ENCODE results near the gene UBE2H.

UBE2H gene

DNA sequence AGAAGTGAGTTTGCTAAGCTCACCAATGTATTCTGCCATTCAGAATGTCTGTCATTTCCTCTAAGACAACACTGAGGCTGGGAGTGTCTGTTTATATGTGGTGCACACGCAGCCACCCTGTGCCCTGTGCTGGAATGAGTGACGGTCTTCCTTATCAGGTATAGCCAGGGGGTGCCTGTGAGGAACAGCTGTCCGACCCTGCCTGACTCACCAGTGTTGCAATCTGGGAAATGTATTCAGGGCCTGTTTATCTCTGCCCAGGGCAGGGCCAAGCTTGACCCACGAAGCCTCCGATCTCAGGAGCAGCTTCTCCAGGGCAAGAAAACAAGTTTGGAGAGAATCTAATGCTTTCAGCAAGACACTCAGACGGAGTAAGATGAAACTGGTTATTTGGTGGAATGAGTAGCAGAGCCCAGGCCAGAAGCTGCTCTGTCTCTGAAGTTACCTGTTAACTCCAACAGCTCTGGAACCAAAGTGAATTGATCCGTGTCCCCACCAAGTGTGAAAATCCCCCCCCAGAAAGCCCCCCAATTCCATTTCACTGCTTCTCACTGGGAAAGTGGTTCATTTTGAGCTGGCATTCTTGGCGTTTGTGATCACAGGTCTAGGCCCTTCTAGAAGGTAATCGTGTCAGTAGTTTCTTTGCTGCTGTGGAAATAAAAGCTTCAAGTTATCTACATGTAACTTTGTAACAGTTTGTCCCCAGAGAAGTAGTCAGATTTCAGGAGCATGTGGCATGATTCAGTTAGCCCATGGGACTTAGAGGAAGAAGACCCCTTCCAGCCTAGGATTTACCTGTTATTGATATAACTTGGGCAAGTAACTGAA lies 6.1 kb upstream of the UBE2H start (continued):
- TF ChIP-seq KLF1 (tag by site-specific recombination; IDR thresholded peaks at IDR 0.05): peak; percentile 54; the same call in 1 of the 2 replicates
- peak; percentile 60; the same call in 1 of the 2 replicates for TF ChIP-seq ZEB2 (tag by site-specific recombination; IDR thresholded peaks at IDR 0.05)
- 0 out of 2 replicates have a peak, but pooled peaks have one; percentile 29 for TF ChIP-seq ZNF677 (tag by site-specific recombination; IDR thresholded peaks at IDR 0.05)
- peak; percentile 34; the same call in 1 of the 2 replicates for TF ChIP-seq ZIC2 (tag by site-specific recombination; IDR thresholded peaks at IDR 0.05)
- no peak for TF ChIP-seq ZNF664 (tag by site-specific recombination; IDR thresholded peaks at IDR 0.05)
- TF ChIP-seq, protein P1, sequence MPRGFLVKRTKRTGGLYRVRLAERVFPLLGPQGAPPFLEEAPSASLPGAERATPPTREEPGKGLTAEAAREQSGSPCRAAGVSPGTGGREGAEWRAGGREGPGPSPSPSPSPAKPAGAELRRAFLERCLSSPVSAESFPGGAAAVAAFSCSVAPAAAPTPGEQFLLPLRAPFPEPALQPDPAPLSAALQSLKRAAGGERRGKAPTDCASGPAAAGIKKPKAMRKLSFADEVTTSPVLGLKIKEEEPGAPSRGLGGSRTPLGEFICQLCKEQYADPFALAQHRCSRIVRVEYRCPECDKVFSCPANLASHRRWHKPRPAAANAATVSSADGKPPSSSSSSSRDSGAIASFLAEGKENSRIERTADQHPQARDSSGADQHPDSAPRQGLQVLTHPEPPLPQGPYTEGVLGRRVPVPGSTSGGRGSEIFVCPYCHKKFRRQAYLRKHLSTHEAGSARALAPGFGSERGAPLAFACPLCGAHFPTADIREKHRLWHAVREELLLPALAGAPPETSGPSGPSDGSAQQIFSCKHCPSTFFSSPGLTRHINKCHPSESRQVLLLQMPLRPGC (tag by site-specific recombination; IDR thresholded peaks at IDR 0.05): peak; percentile 72
- TF ChIP-seq ZNF350 (tag by site-specific recombination; IDR thresholded peaks at IDR 0.05): no peak
- TF ChIP-seq ZNF600 (tag by site-specific recombination; IDR thresholded peaks at IDR 0.05): peak; percentile 96
- TF ChIP-seq ZNF394 (tag by site-specific recombination; IDR thresholded peaks at IDR 0.05; ENCODE audit: borderline replicate concordance): peak; percentile 26; the same call in 1 of the 2 replicates
- TF ChIP-seq ZNF366 (tag by site-specific recombination; conservative IDR thresholded peaks at IDR 0.05): 0 out of 2 replicates have a peak, but pooled peaks have one; percentile 7
- peak; percentile 84 for TF ChIP-seq ZNF335 (tag by site-specific recombination; conservative IDR thresholded peaks at IDR 0.05)
- TF ChIP-seq, protein P2, sequence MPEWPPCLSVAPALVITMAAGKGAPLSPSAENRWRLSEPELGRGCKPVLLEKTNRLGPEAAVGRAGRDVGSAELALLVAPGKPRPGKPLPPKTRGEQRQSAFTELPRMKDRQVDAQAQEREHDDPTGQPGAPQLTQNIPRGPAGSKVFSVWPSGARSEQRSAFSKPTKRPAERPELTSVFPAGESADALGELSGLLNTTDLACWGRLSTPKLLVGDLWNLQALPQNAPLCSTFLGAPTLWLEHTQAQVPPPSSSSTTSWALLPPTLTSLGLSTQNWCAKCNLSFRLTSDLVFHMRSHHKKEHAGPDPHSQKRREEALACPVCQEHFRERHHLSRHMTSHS (tag by site-specific recombination; IDR thresholded peaks at IDR 0.05): 0 out of 2 replicates have a peak, but pooled peaks have one; percentile 13
- no peak for TF ChIP-seq ZNF24 (tag by site-specific recombination; IDR thresholded peaks at IDR 0.05)
- peak; percentile 49; the same call in 1 of the 2 replicates for TF ChIP-seq ZNF76 (tag by site-specific recombination; IDR thresholded peaks at IDR 0.05; ENCODE audit: borderline replicate concordance, low read depth)
- TF ChIP-seq SCRT2 (tag by site-specific recombination; IDR thresholded peaks at IDR 0.05): 0 out of 2 replicates have a peak, but pooled peaks have one; percentile 34
- TF ChIP-seq, protein P3, sequence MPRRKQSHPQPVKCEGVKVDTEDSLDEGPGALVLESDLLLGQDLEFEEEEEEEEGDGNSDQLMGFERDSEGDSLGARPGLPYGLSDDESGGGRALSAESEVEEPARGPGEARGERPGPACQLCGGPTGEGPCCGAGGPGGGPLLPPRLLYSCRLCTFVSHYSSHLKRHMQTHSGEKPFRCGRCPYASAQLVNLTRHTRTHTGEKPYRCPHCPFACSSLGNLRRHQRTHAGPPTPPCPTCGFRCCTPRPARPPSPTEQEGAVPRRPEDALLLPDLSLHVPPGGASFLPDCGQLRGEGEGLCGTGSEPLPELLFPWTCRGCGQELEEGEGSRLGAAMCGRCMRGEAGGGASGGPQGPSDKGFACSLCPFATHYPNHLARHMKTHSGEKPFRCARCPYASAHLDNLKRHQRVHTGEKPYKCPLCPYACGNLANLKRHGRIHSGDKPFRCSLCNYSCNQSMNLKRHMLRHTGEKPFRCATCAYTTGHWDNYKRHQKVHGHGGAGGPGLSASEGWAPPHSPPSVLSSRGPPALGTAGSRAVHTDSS (tag by site-specific recombination; IDR thresholded peaks at IDR 0.05): no peak
- TF ChIP-seq, protein P4, sequence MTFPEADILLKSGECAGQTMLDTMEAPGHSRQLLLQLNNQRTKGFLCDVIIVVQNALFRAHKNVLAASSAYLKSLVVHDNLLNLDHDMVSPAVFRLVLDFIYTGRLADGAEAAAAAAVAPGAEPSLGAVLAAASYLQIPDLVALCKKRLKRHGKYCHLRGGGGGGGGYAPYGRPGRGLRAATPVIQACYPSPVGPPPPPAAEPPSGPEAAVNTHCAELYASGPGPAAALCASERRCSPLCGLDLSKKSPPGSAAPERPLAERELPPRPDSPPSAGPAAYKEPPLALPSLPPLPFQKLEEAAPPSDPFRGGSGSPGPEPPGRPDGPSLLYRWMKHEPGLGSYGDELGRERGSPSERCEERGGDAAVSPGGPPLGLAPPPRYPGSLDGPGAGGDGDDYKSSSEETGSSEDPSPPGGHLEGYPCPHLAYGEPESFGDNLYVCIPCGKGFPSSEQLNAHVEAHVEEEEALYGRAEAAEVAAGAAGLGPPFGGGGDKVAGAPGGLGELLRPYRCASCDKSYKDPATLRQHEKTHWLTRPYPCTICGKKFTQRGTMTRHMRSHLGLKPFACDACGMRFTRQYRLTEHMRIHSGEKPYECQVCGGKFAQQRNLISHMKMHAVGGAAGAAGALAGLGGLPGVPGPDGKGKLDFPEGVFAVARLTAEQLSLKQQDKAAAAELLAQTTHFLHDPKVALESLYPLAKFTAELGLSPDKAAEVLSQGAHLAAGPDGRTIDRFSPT (tag by site-specific recombination; IDR thresholded peaks at IDR 0.05): no peak
- TF ChIP-seq HOXC10 (CRISPR knock-in tag; IDR thresholded peaks at IDR 0.05): no peak
- no peak for TF ChIP-seq ZNF521 (tag by site-specific recombination; IDR thresholded peaks at IDR 0.05)
- TF ChIP-seq ZXDB (tag by site-specific recombination; IDR thresholded peaks at IDR 0.05): peak; percentile 49
- TF ChIP-seq WT1 (tag by site-specific recombination; IDR thresholded peaks at IDR 0.05): peak; percentile 63
- peak; percentile 44; the same call in 1 of the 2 replicates for TF ChIP-seq ZNF660 (tag by site-specific recombination; IDR thresholded peaks at IDR 0.05)
- TF ChIP-seq HOXA7 (CRISPR knock-in tag; IDR thresholded peaks at IDR 0.05; ENCODE audit: borderline replicate concordance): no peak
- TF ChIP-seq ZNF629 (tag by site-specific recombination; IDR thresholded peaks at IDR 0.05): peak; percentile 70
- TF ChIP-seq, protein P5, sequence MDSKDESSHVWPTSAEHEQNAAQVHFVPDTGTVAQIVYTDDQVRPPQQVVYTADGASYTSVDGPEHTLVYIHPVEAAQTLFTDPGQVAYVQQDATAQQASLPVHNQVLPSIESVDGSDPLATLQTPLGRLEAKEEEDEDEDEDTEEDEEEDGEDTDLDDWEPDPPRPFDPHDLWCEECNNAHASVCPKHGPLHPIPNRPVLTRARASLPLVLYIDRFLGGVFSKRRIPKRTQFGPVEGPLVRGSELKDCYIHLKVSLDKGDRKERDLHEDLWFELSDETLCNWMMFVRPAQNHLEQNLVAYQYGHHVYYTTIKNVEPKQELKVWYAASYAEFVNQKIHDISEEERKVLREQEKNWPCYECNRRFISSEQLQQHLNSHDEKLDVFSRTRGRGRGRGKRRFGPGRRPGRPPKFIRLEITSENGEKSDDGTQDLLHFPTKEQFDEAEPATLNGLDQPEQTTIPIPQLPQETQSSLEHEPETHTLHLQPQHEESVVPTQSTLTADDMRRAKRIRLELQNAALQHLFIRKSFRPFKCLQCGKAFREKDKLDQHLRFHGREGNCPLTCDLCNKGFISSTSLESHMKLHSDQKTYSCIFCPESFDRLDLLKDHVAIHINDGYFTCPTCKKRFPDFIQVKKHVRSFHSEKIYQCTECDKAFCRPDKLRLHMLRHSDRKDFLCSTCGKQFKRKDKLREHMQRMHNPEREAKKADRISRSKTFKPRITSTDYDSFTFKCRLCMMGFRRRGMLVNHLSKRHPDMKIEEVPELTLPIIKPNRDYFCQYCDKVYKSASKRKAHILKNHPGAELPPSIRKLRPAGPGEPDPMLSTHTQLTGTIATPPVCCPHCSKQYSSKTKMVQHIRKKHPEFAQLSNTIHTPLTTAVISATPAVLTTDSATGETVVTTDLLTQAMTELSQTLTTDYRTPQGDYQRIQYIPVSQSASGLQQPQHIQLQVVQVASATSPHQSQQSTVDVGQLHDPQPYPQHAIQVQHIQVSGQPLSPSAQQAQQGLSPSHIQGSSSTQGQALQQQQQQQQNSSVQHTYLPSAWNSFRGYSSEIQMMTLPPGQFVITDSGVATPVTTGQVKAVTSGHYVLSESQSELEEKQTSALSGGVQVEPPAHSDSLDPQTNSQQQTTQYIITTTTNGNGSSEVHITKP (tag by site-specific recombination; IDR thresholded peaks at IDR 0.05): peak; percentile 55
- 0 out of 2 replicates have a peak, but pooled peaks have one; percentile 47 for TF ChIP-seq ZNF184 (tag by site-specific recombination; IDR thresholded peaks at IDR 0.05)

All from HEK293 (cell line).